LNCaP clone FGC (cell line): ENCODE measurements around the gene RTL1.

Source experiments
- DNase-seq: peaks from one replicate; pipeline ENCODE4 v3.0.0-alpha.2; 2011; ENCODE audit warnings: low read depth
- H3K4me3 ChIP-seq: 2 replicates; pipeline ENCODE4 v1.5.1; 2011; ENCODE audit warnings: mild to moderate bottlenecking, low read depth, low read length, control low read depth
- CTCF ChIP-seq: IDR thresholded peaks from 2 replicates; pipeline ENCODE4 v1.5.1; 2012; ENCODE audit warnings: mild to moderate bottlenecking; ENCODE audit not compliant: control insufficient read depth, insufficient read depth; ENCODE audit errors: extremely low read depth

Gene RTL1

GRCh38 chr14:100861188-100861936 is 42.2 kb downstream of the RTL1 start:
- DNase-seq = no peak
- no peak overlapping the region for H3K4me3 ChIP-seq
- no peak for TF ChIP-seq CTCF

GRCh38 chr14:100860556-100861187 is 42.9 kb downstream of the RTL1 start:
- no peak for DNase-seq
- no peak overlapping the region for H3K4me3 ChIP-seq
- TF ChIP-seq CTCF = no peak

- DNase-seq = no peak
- no peak overlapping the region for H3K4me3 ChIP-seq
- TF ChIP-seq CTCF = no peak
Measured at GRCh38 chr14:100859781-100860180, 43.7 kb downstream of the RTL1 start.

- no peak for DNase-seq
- TF ChIP-seq CTCF = no peak
- no peak overlapping the region for H3K4me3 ChIP-seq
Measured at GRCh38 chr14:100858838-100859220, 44.7 kb downstream of the RTL1 start.

- H3K4me3 ChIP-seq = no peak overlapping the region
- no peak for DNase-seq
- TF ChIP-seq CTCF = no peak
Measured at GRCh38 chr14:100857923-100858837, 45.3 kb downstream of the RTL1 start.

- TF ChIP-seq CTCF = no peak
- H3K4me3 ChIP-seq = no peak overlapping the region
- no peak for DNase-seq
Measured at GRCh38 chr14:100857233-100857922, 46.1 kb downstream of the RTL1 start.
